Measurements from ENCODE around the gene DUSP10.

DUSP10 gene

DNA sequence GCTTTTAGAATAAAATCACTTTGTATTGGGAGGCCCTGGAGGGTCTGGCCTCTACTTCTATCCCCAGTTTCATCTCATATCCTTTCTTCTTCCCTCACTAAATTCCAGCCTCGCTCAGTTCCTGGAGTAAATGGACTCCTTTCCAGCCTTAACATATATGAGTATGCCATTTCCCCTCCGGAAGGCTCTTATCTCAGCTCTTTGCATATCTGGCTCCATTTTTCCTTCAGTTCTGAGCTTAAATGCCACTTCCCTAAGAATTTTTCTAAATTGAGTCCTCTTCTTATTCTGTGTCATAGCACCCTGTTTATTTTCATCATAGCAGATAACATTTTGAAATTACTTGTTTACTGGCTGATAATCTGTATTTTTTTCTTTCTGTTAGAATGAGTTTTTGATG, 20.2 kb upstream of the DUSP10 start:
- no peak for DNase-seq

DNA sequence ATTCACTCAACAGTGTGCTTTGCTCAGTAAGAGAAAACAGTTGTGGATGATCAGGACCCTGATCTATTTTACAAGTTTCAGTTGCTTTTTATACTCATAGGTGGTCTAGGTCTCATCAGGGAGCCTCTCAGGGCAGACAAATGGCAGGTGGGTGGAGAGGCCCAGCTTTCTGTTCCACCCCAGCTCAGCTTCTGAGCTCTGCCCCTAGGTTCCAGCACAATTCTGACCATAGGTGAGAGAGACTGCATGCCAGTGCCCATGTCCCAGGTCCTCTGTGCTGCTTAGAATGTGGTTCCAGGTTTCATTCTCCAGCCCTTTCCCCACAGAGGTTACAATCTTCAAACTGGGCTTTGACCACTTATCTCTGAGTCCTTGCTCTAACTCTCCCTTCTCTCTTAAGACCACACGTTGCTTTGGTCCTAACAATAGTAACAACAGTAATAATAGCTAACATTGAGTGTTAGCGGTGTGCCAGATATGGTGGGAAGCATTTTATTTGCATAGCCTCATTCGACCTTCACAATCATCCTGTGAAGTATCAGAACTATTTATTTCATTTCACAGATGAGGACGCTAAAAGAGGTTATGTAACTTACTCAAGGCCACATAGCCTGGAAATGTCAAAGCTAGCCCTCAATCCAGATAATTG, 19.6 kb upstream of the DUSP10 start:
- DNase-seq: no peak

DNA sequence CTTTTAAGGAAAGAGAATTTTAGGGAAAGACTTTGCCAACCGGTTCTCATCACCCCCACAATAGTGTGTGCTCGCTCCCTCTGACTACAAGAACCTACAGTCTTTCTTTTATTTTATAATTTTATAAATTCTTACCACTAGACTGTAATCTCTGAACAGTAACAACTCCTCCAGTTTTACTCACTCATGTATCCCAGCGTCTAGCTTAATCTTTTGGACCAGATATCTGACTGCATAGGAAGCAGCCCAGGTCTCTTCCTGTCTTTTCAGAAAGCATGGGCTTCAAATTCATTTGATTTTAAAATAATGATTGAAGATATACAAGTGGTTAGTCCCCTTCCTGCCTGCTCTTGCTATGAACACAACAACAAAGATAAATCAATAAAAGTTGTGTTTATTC, 19.0 kb upstream of the DUSP10 start:
- DNase-seq: no peak

DNA sequence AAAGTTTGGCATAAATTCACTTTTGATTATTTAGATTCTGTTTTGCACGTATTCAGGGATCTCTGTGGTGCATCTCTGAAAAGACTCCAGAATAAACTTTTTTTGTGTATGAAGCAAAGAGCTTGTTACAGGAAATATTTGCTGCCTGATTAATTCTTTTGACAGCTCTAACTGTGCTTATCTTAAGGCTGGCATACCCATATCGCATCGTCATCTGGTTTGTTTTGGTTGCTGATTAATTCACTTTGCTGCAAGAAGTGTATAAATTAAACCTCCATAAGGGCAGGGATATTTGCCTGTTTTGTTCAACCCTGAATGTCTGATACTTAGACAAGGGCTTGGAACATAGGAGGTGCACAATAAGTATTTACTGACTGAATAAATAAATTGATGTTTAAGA, 17.5 kb upstream of the DUSP10 start:
- DNase-seq: no peak

DNA sequence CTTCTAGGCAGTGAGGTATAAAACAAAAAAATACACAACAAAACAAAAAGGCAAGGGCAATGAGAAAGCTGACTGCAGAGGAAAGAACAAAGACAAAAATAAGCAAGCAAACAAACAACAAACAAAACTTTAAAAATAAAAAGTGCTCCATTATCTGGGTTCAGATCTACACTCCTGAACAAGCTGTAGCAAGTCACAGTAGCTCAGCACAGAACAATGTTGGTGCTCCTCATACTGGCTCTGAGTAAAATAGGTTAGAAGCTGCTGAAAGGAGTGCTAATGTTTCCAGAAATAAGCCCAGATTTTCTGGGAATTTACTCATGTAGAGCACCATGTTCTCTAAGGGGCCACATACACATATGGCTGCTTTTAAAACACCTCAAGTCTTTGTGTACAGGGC, 16.6 kb upstream of the DUSP10 start:
- no peak for DNase-seq

DNA sequence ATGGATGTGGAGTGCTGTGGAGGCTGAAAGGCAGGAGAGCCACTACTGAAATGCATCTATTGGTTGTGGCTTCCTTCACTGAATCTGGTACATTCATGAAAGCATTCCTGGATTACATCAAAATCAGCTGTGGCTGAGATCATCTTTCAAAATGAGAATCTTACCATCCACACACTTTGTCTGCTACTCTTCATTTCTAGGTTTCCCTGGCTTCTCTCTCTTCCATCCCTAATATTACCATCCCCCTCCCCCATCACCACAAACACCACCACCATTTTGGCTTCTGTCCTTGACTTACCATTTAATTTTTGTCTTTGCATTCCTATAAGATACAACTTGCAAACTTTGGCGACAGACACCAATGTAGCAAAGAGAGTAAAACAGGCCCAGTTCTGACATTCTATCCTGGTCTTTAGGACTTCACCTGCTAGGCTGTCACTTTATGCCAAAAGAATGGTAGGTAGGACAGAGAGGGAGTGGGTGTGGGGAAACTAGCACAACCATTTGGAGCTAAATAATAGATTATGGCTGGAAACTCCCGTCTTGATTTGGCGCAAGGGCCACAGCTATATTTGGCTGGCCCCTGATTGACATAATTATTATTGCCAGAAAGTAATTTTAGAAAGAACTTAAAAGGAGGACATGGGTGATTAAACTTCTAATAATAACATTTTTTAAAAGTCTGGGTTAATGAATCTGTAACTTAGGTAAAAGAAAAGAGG, 15.1 kb upstream of the DUSP10 start:
- no peak for DNase-seq

DNA sequence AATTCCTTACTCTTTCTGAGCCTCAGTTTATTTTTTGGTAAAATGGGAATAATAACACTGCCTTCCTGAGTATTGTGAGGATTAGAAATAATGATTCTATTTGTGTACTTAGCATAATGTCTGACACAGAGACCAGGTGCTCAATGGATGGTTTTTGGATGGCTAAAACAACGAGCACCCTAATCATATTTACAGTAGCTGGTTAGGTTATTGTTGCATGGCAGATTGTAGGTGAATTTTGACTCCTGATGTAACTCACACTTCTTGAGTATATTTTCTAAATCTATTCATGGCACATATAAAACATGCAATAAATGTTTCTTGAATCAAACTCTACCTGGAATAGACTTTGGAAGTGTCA, 11.9 kb upstream of the DUSP10 start:
- no peak for DNase-seq

DNA sequence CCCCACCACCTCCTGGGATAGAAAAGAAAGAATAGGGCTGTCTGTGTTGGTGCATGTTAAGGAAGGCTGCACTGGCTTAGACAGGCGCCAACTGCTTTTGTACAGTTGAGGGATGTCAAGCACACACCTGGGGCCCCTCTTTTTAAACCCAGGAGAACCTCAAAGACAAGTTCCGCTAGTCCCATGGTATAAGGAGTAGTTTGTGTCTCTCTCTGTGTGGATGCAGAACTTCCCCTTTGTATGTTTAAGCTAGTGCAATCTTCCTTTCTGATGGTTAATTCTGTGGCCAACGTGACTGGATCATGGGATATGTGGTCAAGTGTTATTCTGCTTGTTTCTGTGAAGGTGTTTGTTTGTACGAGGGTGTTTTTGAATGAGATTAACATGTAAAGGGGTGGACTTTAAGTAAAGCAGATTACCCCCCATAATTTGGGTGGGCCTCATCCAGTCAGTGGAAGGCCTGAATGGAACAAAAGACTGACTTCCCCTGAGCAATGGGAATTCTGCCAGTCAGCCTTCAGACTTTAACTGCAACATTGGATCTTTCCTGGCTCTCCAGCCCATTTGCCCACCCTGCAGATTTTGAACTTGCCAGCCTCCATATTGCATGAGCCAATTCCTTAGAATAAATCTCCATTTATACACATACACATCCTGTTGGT, 9.5 kb upstream of the DUSP10 start:
- DNase-seq: no peak

DNA sequence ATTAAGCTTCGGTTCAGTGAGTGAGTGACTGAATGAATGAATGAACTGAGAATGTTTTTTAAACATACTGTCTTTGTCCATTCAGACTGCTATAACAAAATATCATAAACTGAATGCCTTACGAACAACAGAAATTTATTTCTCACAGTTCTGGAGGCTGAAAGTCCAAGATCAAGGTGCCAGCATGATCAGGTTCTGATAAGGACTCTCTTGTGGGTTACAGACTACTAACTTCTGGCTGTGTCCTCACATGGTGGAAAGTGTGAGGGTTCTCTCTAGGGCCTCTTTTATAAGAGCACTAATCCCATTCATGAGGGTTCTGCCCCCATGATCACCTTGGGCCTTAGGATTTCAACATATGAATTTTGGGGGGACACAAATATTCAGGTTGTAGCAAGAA, 7.1 kb upstream of the DUSP10 start:
- no peak for DNase-seq

DNA sequence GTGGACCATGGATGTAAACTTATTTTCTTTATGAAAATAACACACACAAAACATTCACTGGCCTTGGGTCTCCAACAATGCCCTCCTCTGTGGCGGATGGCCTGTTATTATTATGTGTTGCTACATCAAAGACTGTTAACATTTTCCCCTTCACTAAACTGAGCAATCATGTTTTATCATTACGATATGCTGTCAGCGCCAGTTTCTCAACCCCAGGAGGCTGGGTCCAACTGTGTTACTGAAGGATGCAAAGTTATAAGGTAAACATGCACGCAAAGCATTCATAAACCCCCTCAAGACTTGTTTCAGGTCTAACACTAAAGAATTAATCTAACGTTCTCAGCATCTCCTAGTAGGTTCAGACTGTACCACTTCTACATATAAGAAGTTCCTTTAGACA, 6.0 kb upstream of the DUSP10 start:
- DNase-seq: no peak

DNA sequence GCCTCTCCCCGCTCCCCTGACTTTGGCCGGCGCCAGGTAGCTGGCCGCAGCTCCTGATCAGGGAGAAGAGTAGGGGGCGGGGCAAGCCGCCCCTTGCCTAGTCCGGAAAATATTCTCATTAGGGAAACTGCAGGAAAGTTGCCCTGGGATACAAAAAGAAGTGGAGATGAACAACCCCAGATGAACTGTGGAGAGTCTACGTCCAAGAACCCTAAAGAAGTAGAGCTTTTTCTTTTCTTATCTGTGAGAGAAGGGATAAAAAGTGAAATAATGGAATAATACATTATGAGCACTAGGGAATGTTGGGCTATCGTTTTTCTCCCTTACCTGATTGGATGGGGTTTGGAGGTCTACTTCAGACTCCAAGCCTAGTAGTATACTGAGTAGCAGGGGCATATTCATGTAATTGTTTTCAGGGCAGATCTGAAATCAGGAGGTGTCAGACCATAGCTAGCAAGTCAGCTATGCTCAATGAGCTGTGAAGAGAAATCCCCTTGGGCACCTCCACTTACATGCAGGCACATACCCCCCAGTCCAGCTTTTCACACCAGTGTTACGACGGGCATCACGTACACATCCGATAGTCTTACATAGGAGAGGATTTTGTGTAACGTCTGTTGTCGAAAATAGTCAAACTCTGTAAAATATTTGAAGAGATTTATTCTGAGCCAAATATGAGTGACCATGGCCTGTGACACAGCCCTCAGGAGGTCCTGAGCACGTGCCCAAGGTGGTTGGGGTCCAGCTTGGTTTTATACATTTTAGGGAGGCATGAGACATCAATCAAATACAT, 1.7 kb upstream of the DUSP10 start:
- DNase-seq: no peak

DNA sequence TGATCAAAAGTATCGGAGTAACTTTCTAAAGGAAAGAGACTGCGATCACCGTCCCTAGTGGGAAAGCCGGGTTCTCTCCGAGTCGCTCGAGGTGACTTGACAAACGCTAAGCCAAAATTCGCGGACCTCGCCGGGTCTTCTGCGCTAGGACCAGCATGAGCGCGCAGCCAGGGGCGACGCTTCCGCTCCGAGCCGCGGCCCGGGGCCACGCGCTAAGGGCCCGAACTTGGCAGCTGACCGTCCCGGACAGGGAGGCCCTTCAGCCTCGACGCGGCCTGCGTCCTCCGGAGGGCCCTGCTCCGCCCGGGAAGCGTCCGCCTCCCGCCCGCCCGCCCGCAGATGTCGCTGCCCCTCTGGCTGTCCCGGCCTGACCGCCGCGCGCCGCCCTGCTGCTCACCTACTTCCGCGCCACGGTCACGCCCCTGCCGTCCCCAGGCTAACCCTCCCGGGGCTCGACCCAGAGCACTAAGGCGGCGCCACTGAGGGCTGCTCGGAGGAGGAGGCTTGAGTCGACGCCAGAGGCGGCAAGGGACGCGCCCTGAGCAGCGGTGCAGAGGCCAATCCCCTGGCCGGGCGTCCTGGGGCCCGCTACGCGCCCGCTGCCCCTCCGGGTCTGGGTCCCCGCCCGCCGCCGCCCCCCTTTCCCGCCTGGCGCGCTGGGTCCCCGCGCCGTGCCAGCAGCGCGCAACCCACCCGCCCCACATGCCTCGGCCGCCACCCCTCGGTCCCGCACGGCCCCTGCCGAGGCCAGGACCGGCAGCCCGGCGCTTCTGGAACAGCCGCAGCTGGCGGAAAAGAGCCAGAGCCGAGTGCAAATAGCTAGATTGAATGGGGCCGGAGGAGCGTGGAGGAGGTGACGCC, 896 bp upstream of the DUSP10 start:
- DNase-seq: peak; percentile 77

DNA sequence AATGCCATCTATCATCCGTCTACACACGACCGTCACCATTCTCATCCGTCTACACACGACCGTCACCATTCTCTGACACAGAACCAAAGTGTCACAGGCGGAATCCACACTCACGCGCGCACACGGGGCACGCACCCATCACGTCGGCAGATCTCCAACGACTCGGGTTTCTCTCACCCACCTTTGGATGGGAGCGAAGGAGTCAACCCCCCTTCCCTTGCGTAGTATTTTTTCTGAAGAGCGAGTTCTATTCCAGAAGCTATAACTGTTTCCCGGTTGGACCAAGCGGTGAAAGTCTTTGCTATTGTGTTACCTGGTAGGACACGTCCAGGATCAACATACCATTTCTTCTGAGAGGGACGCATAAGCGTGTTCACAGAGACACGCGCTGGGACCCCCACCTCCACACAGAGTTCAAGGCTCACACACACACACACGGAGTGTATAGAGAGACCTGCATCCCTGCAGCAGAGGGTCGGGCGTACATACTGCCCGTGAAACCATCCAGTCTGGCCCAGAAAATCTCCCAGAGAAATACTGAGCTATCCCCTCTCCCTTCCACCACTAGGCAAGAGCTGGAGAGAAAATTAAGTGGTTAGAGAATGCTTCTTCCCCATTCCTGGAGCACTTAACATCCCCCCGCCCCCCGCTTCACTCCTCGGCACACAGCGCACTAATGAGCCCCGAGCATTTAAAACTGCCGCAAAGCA, 741 bp downstream of the DUSP10 start:
- DNase-seq: peak; percentile 33

DNA sequence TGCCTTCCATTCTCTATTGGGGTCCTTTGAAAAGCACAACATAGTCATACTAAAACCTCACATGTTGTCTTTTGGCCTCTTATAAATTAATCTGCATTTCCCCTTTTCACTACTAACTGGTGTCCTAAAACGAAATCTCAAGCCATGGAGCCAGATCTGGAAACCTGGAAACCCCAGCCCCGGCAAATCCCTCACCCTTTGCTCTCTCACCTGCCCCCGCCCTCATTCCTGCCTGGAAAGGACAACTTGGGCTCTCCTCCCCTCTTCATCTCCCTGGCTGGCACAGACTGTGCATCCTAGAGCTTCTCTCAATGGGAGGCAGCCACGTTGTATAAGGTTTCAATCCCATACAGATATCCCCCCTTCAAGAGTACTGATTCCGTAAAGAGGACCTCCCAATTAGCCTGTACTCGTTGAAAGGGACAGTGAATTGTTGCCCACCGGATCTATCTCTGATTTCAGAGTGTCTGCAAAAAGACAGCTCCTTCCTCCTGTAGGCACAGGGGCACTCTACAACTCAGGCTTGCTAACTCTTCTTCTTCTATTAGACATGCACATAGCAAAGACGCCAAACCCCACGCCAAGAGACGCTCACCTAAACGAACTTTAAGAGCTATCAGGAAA, 1.4 kb downstream of the DUSP10 start:
- no peak for DNase-seq

DNA sequence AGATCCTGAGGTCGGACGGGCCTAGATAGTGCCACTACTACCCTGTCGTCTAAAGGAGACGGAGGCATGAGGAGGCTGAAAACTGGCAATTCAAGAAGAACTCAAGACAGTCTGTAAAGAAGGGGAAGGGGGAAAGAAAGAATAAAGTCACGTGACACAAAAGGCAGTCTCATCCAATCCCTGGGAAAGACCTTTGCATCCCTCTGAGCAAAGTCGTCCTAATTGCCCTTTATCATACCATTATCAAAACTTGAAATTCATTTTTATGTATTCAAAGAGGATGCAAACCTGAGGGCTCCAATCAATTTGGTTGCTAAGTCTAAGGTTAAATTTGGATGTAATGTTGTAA, 2.2 kb downstream of the DUSP10 start:
- DNase-seq: no peak

DNA sequence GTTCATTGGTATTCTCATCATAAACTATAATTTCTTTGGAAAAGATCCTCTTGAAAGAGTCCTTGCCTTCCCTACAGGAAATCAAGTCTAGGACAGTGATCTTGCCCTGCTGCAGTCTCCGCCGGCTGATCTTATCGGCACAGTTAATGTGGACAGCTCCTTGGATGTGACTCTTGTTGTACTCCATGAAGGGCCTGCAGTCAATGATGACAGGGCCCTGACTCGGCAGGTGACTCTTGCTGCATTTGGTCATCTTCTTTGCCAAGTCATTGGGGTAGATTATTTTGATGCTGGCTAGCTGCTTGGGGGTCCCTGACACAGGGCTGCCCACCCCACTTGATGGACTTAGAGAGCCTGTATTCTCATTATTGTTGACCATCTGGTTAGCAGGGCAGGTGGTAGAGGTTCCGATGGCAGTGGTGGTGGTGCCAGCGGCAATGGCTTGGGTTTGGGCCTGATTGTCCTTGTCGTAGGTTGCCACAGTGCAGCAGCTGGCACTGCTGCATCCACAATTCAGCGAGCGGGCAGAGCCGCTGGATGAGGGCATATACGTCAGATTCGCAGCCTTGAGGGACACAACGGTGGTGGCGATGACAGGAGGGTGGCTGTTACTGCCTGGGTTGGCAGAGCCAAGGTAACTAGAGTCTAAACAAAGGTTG, 2.7 kb downstream of the DUSP10 start:
- no peak for DNase-seq

DNA sequence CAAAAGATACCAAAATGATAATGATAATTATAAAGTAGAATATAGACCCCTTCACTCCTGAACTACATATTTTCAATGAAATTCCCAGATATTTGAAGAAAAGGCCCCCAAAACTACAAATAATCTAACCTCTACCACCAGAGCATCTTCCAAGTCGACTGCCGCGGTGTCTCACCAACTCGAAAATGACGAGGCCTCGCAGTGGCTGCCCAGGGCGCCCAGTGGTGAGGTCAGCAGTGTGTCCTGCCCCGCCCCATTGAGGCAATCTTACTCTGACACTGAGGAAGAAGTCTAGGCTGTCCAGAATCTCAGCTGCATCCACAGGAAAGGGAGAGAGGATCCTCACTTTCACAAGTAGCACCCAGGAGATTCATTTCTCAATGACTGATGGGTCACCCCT, 5.2 kb downstream of the DUSP10 start:
- DNase-seq: no peak

DNA sequence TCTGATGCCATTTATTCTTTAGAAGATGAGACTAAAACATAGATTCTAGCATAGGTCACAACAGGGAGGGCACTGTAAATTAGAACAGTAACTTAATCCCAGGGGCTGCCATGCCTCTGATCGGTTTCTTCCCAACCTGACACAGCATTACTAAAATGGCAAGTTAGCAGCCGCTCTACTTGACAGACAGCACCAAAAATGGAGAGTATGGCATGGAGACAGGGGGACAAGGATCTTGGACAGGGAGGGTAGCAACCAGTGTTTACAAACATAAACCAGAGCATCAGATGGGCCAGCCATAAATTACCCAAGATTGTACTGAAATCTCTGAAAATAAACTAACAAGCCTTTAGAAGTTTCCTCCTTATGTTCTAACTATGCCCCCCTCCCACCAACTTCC, 5.9 kb downstream of the DUSP10 start:
- no peak for DNase-seq

DNA sequence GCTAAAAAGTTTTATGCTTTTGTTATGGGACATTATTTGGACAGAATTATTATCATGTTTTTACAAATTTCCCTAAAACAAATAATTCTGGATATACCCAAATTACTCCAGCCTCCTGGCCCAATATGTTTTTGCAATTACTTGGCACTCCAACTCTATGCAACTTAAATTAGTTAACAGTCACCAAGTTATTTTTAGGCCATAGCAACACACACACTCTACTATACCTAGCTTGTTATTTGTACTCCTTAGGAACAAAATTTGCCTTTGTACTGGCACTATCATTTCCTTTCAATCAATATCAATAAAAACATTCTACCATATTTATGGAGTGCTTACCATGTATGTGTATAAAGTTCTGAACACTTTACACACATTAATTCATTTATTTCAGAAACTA, 7.7 kb downstream of the DUSP10 start:
- no peak for DNase-seq

DNA sequence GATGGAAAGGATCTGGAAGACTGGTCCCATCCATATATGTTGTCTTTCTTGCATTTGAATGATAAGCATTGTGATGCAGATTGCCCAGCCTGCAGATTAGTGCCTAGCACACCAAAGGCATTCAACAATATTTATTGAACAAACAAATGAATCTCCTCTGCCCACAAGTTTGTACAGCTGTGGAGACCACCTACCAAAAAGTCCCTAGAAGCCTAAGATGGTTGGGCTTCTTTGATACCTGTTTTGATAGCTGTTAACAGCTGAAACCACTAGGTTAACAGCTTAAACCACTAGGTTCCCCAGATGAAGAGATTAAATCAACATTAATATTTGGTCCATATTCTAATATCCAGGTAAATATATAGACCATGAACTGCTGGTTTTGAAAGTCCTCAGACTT, 9.8 kb downstream of the DUSP10 start:
- no peak for DNase-seq

DNA sequence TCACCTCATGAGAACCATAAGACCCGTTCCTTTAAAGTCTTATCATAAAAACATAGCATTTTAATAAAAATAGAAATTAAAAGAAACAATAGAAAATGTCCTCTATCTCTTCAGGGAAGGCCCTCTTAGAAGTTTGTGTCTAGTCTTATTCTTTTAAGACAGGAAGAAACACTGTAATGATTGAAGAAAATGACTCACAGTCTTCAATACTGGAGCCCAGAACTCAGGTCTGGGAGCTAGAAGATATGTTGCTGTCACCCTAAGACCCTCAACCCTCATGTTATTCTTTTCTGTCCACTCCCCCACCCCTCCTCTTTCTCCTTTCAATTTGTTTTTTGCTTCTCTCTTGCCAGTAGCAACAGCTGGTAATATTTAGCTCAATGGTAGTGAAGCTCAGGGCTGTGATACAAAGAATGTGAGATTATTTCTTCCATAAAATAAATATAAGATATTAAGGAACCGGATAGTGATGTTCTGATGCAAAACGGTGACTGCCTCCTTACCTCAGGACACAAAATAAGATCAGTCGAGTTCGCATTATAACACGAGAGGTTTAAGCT, 12.0 kb downstream of the DUSP10 start:
- DNase-seq: no peak
